Left ventricle myocardium inferior (tissue), 1 donor: ENCODE measurements around the gene ST3GAL5. TPM values are rescaled to one million over a fixed set of nuclear protein-coding genes. Genes with fewer than 3 reads are reported as not detected.
A peak's percentile ranks its signal among the peaks of the same experiment; 100 is the strongest.

Experiments used
- DNase-seq: peaks from one replicate; pipeline ENCODE4 v3.0.0-alpha.2; 2020
- H3K27ac ChIP-seq: fragments of 200-600 bp; replicated peaks from 2 replicates; pipeline ENCODE4 v1.8.0; 2021
- H3K27me3 ChIP-seq: fragments of 200-600 bp; 2 replicates; pipeline ENCODE4 v1.8.0; 2021; ENCODE audit warnings: low read depth
- H3K36me3 ChIP-seq: fragments of 200-600 bp; 2 replicates; pipeline ENCODE4 v1.8.0; 2021
- H3K4me1 ChIP-seq: fragments of 200-600 bp; 2 replicates; pipeline ENCODE4 v1.8.0; 2021
- H3K4me3 ChIP-seq: fragments of 200-600 bp; 2 replicates; pipeline ENCODE4 v1.8.0; 2021; ENCODE audit warnings: mild to moderate bottlenecking, moderate library complexity
- H3K9me3 ChIP-seq: fragments of 200-600 bp; replicated peaks from 2 replicates; pipeline ENCODE4 v1.8.0; 2021
- CTCF ChIP-seq: fragments of 200-600 bp; IDR thresholded peaks from 2 replicates; pipeline ENCODE4 v1.8.0; 2021; ENCODE audit warnings: antibody characterized with exemption, mild to moderate bottlenecking, borderline replicate concordance
- intact Hi-C: fragments of 100-400 bp; cut with micrococcal nuclease; formaldehyde crosslinking; loops from one replicate; pipeline ENCODE4 v1.11.0; 2022
- long read RNA-seq: library from polyadenylated mRNA; unstranded; transcript quantifications from one replicate; pipeline ENCODE4 v2.0.0, GENCODE V29; 2021
- total RNA-seq: library from RNA; stranded (reverse); fragmentation: NEBNext Ultra II Directional; extraction: Animal tissue kit (Norgen Biotek cat#: 25700); gene quantifications from one replicate; pipeline ENCODE4 v1.2.1, GENCODE V29; 2021
- donor health status: DM: no; HTN: yes; CAD: no; lungs with severe emphysema.

ST3GAL5 gene
- 4.2 TPM for total RNA-seq
- long read RNA-seq, full-length matches to known transcripts, result 3 of 3 reads
- long read RNA-seq, partial matches to known transcripts, result 0 of 3 reads
- long read RNA-seq, other reads (novel, unspliced or antisense), result 0 of 3 reads

GRCh38 chr2:85888684-85889626 lies at the start of gene ST3GAL5:
Gene ST3GAL5 (minus strand): TSS chr2:85888990. CDS start chr2:85888905, 85 bp downstream.
- peak; percentile 94 for DNase-seq
- H3K27ac ChIP-seq, result peak within 1 kb of the TSS; percentile 84
- TF ChIP-seq CTCF, result peak; percentile 66
- H3K4me3 ChIP-seq, result peak within 1 kb of the TSS; percentile 89
- intact Hi-C loops, result loop anchor here (10.0 kb wide), 1 partner anchor 54 kb away; no protein-coding TSS in a partner anchor
- no peaks in the 10 kb centered on the region for H3K9me3 ChIP-seq
- H3K4me1 ChIP-seq, result peaks cover 74% of the 10 kb centered on the region
- H3K36me3 ChIP-seq, result no peaks in the 10 kb centered on the region
- H3K27me3 ChIP-seq, result peaks cover 27% of the 10 kb centered on the region

GRCh38 chr2:85938456-85938855 lies 49.7 kb upstream of the ST3GAL5 start:
- intact Hi-C loops, result no loop called here
- H3K9me3 ChIP-seq, result peaks cover 24% of the 10 kb centered on the region
- TF ChIP-seq CTCF, result no peak
- no peak overlapping the region for H3K27ac ChIP-seq
- no peak overlapping the region for H3K4me3 ChIP-seq
- H3K27me3 ChIP-seq, result peaks cover 17% of the 10 kb centered on the region
- DNase-seq, result no peak
- H3K36me3 ChIP-seq, result no peaks in the 10 kb centered on the region
- peaks cover 32% of the 10 kb centered on the region for H3K4me1 ChIP-seq

- Histone ChIP-seq H3K9me3 (peaks cover 14% of the 10 kb centered on the region), H3K36me3 (no peaks in the 10 kb centered on the region), H3K27ac (no peak overlapping the region), H3K4me3 (no peak overlapping the region), H3K27me3 (peaks cover 17% of the 10 kb centered on the region), H3K4me1 (peaks cover 34% of the 10 kb centered on the region)
- DNase-seq, result no peak
- no peak for TF ChIP-seq CTCF
- intact Hi-C loops, result no loop called here
Observed at GRCh38 chr2:85937069-85937439, 48.3 kb upstream of the ST3GAL5 start.

- no peak for DNase-seq
- no peak overlapping the region for H3K27ac ChIP-seq
Observed at GRCh38 chr2:85936421-85937068, 47.8 kb upstream of the ST3GAL5 start.

More at GRCh38 chr2:85936421-85937068, 47.8 kb upstream of the ST3GAL5 start:
- TF ChIP-seq CTCF, result no peak
- Histone ChIP-seq H3K4me3 (no peak overlapping the region), H3K27me3 (peaks cover 17% of the 10 kb centered on the region), H3K9me3 (peaks cover 9% of the 10 kb centered on the region), H3K36me3 (no peaks in the 10 kb centered on the region), H3K4me1 (peaks cover 34% of the 10 kb centered on the region)
- intact Hi-C loops, result no loop called here
